Forelimb muscle (tissue), 1 donor: ENCODE results near the gene EID2B. TPM values are rescaled to one million over a fixed set of nuclear protein-coding genes. Genes with fewer than 3 reads are reported as not detected.

Source experiments
- DNase-seq: peaks from one replicate; pipeline ENCODE4 v3.0.0-alpha.2; 2013; ENCODE audit warnings: low read depth
- polyA plus RNA-seq: library from polyadenylated mRNA; unstranded; fragments of 120-200 nt; gene quantifications from one replicate; pipeline ENCODE4 v1.2.1, GENCODE V29; 2013; ENCODE audit not compliant: insufficient read length

Gene EID2B
- 2.0 TPM for polyA plus RNA-seq

GRCh38 chr19:39532233-39533002 lies at the start of gene EID2B:
Gene EID2B (minus strand): TSS chr19:39532852. CDS start chr19:39532802, 50 bp downstream.
- peak; percentile 98 for DNase-seq

- no peak for DNase-seq
Measured at GRCh38 chr19:39582442-39582841, 49.8 kb upstream of the EID2B start.

- DNase-seq, result no peak
Measured at GRCh38 chr19:39568604-39569003, 36.0 kb upstream of the EID2B start.

GRCh38 chr19:39566064-39566463 lies 33.4 kb upstream of the EID2B start:
- DNase-seq, result no peak

- DNase-seq, result no peak
Measured at GRCh38 chr19:39563408-39563807, 30.8 kb upstream of the EID2B start.

- no peak for DNase-seq
Measured at GRCh38 chr19:39558624-39559117, 26.0 kb upstream of the EID2B start.

- no peak for DNase-seq
Measured at GRCh38 chr19:39557811-39558623, 25.4 kb upstream of the EID2B start.

GRCh38 chr19:39555883-39556282 lies 23.2 kb upstream of the EID2B start:
- no peak for DNase-seq

GRCh38 chr19:39554701-39555311 lies 22.2 kb upstream of the EID2B start:
- DNase-seq, result no peak

- no peak for DNase-seq
Measured at GRCh38 chr19:39553082-39553652, 20.5 kb upstream of the EID2B start.

GRCh38 chr19:39550197-39550596 lies 17.5 kb upstream of the EID2B start:
- no peak for DNase-seq

- DNase-seq, result no peak
Measured at GRCh38 chr19:39546599-39546998, 13.9 kb upstream of the EID2B start.

- DNase-seq, result no peak
Measured at GRCh38 chr19:39544911-39545310, 12.3 kb upstream of the EID2B start.

- no peak for DNase-seq
Measured at GRCh38 chr19:39544226-39544903, 11.7 kb upstream of the EID2B start.

- DNase-seq, result no peak
Measured at GRCh38 chr19:39543477-39543857, 10.8 kb upstream of the EID2B start.

GRCh38 chr19:39542206-39542605 lies 9.6 kb upstream of the EID2B start:
- no peak for DNase-seq

GRCh38 chr19:39540333-39540673 lies 7.7 kb upstream of the EID2B start:
- DNase-seq, result no peak

GRCh38 chr19:39539518-39540332 lies 7.1 kb upstream of the EID2B start, which contains the start of gene EID2:
Gene EID2 (minus strand): TSS chr19:39540161. CDS start chr19:39540079, 82 bp downstream.
- DNase-seq, result peak; percentile 91

GRCh38 chr19:39539165-39539517 lies 6.5 kb upstream of the EID2B start:
- DNase-seq, result no peak

GRCh38 chr19:39533791-39534190 lies 1.1 kb upstream of the EID2B start:
- no peak for DNase-seq
